ENCODE measurements around the gene SPATA3.

The SPATA3 gene

DNA sequence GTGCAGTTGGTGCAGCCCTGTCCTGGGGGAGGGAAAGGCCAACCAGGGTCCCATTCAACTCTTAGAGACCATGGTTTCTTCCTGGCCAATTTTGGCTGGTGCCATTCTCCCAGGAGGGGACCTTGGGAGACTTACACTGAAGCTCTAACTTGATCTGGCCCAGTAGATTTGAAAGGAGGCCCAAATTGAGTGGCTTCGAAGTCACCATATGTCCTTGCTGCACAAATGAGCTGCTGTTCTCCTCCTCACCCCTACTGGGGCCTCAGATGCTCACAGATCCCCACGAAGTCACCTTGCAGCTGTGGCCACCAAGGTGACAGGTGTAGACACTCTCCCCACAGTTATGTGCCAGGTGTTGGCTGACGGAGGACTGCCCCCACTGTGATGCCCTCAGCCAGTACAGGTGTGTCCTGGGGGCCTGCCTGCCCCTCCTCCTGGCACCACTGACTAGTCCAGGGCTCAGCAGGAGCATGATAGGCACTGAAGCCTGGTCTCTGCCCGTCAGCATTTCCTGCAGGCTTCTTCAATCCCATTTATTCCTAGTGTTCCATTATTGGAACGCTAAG lies 36.7 kb downstream of the SPATA3 start:
- no peak for DNase-seq

DNA sequence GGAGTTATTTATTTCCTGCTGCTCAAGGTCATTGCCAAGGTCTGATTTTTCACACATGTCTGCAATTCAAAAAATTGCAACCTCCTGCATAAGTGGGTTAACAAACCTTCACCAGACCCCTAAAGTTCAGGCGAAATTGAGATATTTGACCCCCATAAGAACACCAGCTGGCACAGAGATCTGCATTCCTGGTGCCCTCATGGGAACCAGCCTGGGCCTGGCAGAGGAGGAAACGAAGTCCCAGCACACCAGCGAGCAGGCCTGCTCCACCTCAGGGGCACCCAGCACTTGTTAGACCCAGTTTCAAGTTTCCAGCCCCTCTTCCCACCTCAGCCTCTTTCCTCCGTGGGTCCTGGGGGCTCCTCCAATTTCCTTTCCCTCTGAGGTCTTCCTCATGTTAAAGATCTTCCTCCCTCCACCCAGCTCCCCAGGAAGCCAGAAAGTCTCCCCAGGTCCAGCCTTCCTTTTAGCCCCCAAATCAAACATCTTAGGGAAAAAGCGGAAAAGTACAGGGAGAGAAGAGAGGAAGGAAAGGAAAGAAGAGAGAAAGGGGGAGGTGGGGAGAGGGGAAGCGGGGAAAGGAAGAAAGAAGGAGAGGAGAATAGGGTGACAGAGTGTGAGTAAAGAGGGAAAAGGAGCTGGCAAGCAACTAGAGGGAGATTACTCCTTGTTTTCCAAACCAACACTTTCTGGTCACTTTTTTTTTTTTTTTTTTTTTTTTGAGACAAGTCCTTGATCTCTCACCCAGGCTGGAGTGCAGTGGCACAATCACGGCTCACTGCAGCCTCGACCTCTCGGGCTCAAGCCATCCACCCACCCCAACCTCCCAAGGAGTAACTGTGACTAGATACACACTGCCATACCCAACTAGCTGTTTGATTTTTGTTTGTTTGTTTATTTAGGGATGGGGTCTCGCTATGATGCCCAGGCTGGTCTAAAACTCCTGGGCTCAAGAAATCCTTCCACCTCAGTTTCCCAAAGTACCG lies 37.5 kb downstream of the SPATA3 start:
- DNase-seq, result no peak

DNA sequence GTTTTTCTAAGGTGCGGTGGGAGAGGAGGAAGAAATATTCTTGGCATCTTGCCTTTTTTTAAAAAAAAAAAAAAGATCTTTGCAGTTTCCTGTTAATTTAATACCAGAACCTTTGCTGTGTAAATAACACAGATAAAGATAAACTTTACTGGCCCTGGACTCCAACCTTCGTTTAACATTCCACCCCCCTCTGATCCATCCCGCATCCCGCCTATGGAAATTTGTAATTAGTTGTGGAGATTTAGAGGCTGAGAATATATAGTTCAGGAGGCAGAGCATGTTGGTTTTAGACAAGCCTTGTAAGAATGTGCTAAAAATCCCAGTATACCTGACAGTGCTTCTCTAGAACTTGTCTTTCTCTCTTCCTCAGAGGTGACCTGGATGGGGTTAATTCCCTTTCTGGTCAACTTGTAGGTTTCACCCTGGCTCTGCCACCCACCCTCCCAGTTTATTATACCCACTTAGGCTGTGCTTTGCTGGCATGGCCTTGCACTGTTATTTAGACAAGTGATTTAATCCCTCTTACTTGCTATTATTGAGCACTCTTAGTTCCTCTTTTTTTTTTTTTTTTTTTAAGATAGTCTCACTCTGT lies 38.5 kb downstream of the SPATA3 start:
- no peak for DNase-seq

DNA sequence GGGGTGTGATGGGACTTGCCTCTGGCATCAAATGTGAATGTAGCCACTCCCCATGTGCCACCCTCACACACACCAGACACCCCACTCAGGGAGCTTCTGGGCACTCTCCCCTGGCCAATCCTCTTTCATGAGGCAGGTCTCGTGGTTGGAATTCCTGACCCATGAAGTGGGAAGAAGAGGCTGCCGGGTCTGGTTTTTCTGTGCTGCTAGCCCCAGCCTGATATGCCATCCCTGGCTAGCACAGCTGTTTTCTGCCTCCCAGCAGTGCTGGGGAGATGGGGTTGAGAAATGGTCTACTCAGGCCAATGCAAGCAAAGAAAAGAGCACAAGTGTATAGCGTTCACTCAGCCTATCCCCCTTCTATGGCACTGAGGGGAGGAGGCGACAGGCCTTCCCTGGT lies 40.2 kb downstream of the SPATA3 start:
- DNase-seq, result no peak

DNA sequence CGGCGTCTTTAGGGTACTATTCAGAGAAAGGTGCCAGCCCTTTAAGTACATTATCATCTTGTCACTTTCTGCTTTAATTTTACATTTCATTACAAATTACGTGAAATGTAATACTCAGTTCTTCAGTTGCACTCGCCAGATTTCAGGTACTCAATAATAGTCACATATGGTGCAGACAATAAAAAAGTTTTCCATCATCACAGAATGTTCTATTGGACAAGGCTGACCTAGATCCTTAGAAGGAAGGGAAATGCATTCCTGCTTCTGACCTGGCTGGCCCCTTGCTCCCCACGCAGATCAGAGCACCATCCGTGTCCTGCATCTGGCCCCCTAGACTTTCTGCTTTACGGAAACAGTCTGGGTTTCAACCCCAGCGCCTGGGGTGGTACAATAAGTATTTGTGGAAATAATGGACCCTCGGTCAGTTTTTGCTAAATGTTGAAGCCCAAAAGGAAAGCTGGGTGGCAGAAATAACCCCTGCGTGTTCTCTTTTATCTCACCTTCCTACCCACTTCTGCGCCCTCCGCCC lies 40.7 kb downstream of the SPATA3 start:
- DNase-seq, result no peak

DNA sequence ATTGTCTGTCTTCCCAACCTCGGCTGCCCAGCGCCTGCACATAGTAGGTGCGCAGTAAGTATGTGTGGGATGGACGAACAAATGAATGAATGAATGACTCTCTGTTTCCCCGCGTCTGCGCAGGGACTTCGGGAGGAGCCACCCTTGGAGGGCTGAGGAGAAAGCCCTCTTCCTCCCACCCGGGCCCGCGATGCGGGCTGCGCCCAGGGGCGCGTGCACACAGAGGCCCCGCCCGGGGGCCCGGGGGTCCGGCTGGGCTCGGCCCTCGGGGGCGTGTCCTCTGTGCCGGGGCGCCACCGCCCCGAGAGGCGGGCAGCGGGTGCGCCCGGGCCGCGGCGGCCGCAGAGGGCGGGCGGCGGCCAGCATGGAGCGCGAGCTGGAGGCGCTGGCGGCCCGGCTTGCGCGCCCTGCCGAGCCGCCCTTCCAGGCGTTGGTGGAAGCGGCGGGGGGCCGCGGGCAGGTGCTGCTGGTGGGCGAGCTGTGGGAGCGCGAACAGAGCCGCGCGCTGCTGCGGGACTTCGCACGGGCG lies 41.3 kb downstream of the SPATA3 start, which contains the start of gene C2orf72:
C2orf72 (plus strand) TSS at position 322 of the 529 bp plus-strand sequence; CDS start at position 365, 43 bp downstream.
- no peak for DNase-seq

DNA sequence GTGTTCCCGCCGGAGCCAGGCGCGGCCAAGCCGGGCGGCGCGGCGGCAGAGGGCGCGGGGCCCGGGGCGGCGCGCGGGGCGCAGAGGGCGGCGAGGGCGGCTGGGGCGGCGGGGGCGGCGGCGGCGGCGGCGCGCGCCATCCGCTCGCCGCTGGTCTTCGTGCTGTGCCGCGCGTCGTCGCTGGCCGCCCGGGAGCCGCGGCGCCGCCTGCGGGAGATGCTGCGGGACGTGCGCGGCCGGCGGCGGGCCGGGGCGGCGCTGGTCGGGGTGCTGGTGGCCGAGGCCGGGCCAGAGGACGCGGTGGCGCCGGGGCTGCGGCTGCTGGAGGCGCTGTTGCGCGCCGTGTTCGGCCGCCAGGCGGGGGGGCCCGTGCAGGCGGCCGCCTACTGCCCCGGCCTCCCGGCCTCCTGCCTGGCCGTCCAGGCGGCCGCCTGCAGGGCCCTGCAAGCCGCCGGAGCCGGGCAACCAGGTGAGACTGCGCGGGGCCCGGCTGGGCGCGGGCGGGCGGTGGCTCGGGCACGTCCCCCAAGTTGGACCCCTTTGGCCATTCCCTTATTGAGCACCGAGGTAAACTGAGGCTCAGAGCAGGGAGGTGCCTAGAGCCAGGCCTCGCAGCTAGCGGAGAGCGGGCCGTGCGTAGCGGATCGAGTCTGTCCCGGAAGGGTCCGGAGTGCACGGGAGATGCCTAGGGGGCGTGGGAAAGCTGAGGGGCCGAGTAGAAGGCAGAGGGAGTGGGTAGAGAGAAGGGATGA lies 42.0 kb downstream of the SPATA3 start:
- DNase-seq, result no peak

DNA sequence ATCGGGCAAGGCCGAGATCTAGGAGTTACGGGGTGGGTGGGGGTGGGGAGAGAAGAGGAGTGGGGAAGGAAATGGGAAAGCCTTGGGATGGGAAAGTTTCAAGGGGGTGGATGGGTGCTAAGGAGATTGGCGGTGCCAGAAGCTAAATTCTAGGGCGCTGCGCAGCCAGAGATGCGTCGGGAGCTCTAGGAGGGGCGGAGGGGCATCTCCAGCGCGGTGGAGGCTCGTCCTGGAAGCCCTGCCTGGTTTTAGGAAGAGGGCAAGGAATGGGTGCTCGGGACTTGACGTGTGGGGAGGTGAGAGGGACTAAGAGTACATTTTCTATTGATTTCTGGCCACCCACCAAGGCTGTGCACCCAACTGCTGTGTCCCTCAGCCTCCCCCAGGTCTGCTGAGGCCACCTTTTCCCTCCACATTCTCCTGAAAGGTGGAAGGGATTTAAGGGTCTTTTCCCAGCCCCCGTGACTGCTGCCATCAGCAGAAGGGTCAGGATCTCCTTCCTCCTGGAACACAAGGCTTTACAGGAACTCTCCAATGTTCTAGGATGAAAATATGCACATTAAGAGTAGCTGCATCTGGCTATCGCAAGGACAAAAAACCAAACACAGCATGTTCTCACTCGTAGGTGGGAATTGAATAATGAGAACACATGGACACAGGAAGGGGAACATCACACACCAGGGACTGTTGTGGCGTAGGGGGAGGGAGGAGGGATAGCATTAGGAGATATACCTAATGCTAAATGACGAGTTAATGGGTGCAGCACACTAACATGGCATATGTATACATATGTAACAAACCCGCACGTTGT lies 42.8 kb downstream of the SPATA3 start:
- DNase-seq, result no peak

DNA sequence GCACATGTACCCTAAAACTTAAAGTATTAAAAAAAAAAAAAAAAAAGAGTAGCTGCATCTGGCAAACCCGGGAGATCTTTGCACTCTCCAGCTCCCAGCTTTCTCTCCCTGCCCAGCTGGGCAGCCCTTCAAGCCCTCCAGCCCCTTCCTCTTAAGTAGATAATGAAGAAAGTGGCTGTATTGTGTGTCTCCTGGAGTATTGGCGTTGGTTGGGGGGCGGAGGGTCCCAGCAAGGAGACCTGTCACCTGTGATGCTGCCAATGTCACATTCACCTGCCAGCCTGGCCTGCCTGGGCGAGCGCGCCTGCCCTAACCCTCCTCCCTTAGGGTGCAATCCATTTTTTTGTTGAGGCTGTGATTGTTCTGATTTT lies 43.4 kb downstream of the SPATA3 start:
- DNase-seq, result no peak

DNA sequence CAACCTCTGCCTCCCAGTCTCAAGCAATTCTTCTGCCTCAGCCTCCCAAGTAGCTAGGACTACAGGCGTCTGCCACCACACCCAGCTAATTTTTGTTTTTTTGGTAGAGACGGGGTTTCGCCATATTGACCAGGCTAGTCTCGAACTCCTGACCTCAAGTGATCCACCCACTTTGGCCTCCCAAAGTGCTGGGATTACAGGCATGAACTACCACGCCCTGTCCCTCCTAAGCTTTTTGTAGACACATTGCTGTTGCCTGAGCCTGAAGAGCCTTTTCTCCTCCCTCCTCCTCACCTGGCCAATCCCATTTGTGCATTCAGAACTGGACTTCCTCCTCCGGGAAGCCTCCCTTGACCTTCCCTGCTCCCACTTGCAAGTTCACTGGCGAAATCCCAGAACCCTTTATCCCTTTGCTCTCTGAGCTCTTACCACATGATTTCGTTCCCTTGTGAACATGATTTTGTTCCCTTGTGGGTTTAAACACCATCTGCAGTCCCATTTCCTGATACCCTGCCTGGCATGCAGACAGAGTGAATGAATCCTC lies 44.0 kb downstream of the SPATA3 start:
- no peak for DNase-seq

DNA sequence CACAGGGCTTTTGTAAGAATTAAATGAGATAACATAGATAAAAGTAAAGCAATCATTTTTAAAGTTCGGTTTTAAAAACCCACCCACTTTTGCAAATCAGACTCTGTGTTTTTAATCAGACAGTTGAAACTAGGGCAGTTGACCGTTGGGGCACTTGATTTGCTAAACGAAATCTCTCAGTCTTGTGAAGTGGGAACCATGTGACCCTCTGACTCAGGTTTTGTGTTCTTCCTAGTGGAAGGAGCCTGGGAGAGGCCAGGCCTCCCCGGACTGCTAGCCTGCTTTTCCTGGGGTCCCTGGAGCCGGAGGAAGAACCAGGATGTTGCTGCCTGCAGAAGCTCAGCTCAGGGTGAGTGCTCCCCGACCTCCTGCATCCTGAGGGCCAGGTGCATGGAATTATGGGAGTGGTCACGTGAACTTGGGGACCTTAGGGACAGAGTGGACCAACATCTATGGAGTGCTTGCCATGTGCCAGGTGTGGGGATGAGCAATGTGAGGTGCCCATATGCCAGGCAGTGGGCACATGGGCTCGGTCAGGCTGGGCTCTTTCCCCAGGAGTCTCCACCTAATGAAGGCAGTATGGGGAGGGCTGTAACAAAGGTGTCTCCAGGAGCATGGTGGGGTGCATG lies 45.3 kb downstream of the SPATA3 start:
- DNase-seq, result no peak

DNA sequence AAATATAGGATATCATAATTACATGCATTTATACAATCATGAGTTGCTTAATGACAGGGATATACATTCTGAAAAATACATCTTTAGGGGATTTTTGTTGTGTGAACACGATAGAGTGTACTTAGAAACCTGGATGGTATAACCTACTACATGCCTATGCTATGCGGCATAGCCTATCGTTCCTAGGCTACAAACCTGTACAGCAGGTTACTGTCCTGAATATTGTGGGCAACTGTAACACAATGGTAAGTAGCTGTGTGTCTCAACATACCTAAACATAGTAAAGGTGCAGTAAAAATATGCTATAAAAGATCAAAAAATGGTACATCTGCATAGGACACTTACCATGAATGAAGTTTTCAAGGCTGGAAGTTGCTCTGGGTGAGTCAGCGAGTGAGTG lies 47.9 kb downstream of the SPATA3 start:
- DNase-seq, result no peak

DNA sequence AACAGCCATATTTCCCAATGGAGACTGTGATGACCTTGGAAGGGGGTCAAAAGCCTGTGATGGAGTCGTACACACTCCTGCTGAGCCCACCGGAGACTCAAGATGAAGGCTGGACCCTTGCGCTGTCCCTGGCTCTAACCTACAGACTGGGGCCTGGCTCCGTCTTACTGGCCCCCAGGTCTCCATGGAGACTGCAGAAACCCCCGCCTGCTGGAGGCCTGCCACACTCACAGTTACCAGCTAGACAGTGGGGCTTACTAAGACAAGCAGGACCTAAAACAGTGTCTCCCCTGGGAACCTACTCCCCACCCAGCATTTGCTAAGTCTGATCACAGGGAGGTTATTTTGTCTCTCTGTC lies 51.0 kb downstream of the SPATA3 start:
- no peak for DNase-seq

DNA sequence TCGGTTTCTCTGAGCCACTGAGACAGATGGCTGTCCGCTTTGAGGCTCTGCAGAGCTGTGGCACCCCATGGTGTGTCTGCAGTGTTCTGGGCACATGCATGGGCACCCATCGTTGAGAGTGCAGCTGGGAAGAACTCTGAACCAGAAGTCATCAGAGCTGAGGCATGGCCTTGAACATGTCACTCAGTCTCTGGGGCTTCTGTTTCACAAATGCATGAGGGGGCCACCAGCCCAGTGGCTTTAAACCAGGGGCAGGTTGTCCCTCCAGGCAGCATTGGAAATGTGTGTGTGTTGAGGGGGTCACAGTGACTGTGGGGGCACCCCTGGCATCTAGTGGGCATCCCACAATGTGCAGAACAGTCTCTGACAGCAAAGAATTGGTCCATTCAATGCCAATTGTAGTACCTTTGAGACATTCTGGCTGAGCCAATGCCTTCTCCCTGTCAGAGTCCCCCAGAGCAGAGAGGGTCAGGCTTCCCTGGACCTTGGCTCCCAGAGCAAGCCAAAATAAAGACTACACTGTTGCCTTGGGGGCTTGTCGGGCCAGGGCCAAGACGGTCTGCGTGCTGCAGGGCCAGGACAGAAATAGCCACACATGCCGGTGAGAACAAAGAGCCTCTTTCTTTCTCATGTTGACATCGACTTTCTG lies 51.5 kb downstream of the SPATA3 start:
- no peak for DNase-seq

DNA sequence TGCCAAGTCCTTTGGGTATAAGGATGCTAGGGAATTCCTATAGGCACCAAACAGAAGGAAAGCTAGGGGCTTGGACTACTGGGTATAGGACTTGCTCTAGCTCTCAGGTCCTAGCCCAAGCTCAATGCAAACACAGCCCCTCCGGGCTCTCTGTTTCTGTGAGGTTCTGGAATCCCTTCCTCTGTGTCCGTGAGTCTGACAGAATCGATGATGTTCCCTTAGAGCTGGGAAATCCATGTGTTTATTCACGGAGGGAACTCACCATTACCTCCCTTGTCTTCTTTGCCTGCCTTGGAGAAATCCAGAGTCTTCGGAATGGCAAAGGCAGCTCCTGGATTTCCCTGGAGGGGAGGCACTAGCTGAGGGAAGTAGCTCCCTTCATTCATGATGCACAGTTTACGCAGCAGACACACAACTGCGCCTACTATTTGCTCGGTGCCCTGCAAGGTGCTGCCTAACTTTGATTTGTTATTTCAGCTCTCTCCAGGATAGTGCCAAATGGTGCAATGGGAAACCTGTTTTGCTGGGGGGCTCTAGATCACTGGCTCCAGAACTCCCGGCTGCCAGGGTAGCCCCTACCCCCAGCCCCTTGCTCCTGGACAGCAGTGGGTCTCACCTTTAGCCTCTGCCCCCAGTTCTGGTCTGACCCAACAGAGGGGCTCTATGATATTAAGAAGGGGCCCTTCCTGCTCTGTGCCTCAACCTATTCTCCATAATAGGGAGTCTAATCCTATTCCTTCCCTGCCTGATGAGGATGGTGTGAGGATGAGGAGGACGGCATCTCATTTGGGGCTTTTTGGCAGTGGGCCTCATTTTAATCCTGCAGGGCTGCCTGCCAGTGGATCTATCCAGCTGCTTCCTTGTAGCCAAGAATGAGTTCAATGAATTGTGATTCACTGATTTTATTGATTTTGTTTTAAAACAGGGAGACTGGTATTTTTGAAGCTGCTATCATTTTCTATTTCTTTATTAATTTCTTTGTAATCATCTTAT lies 52.3 kb downstream of the SPATA3 start:
- no peak for DNase-seq

DNA sequence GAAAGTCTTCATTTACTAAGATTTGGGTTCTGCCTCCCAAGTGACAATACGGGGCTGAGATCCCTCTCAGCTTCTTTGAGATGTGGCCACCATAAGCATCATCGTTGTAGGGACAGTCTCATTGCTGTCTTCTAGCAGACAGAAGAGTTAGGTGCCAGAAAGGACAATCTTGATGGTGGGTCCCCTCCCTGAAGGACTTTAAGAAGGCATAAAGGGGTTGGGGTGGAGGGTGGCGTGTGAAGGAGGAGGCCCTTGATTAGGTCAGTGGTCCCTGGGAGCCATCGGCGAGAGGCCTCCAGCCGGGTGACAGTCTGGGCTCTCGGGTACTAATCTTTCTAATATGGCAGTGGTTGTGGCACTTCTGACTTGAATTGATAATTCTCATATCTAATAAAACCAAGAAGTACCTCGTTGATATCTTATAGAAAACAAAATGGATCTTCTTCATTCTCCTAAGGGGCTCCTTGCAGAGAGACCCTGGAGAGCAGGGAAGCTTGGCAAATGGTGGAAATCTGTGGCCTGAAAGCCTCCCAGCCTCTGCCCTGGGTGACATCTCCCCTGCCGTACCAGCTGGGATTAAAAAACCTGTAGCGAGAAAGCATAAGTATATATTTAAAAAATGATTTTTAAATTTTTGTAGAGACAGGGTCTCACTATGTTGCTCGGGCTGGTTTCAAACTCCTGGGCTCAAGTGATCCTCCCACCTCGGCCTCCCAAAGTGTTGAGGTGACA lies 53.5 kb downstream of the SPATA3 start:
- no peak for DNase-seq

DNA sequence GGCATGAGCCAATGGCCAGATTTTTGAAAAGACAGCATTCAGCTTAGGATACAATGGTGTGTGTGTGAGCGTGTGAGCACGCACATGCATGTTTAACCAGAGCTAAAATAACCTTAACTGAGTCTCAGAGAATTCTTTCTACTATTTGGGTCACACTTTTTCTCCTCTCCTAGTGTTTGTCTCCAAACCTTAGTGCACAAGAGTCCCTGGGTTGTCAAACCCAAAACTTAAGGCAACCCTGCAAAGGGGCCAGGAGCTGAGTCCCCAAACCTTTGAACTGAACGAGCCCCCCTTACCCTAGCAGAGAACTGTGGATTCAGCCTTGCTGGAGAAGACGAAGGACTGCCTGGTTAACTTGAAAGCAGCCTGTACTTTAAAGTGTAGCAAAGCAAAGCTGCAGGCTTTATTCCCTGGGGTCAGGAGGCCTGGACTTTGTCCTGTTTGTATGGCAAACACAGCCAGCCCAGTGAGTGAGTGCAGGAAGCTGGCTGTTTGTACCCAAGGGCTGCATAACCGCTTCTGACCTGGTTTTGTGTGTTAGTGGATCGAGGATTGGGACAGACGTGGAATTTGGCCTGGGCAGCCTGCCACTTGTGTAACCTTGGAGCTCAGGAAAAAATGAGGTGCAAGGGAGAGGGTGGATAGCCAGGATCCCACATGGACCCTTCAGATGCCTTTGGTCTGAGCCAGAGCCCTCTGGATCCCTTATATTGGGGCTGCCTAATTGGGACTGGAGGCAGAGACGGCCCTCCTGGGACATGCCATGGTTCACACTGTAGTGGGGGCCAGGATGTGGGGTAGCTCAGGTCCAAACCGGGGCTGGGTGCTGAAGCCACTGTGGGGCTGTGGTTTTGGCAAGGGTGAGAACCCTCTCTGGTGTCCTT lies 54.3 kb downstream of the SPATA3 start:
- no peak for DNase-seq

All from activated CD4-positive, alpha-beta T cell treated with anti-CD3 and anti-CD28 coated beads, Interleukin-2, amount 50 U/mL, for 4 hours (primary cell).